Measurements from ENCODE around the gene GSK3A. TPM values are rescaled to one million over a fixed set of nuclear protein-coding genes. Genes with fewer than 3 reads are reported as not detected.

GSK3A gene
- total and polyA plus RNA-seq, 9 of the 15 experiments (the other 6 are each of a cell fraction or from before 2014, with no cell fraction given): 0.62 to 90.7 (median 33.3) TPM

DNA sequence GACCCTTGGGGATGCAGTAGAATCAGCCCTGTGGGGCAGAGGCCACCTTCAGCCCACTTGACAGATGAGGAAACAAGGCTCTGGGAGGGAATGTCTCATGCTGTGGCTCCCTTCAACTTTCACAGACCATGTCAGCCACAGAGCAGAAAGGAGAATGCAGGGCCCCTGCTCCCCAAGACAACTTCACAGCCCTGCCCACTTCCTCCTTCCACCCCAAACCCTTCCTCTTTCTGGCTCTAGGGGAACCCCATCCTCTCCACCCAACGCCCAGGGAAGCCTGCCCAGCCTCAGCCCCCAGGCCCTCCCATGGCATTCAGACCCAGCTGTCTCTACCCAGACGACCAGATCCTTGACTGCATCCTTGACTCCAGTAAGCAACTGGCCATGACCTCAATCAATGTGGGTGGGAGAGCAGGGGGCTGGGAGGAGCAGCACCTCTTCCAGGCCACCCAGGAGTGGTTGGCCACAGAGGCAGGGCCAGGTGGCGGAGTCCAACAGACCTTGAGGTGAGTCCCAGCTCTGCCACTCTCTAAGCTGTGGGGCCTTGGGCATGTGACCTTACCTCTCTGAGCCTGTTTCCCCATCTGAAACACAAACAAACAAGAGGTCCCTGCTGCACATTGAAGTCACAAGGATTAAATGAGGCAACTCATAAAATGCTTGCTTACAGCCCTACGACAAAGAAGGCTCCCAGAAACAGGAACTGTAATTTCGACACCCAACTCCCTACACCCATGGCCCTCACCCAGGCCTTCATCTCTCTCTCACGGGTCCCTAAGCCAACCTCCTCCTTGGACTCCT, 40.7 kb downstream of the GSK3A start:
- Histone ChIP-seq H3K4me2 (ENCODE audit: insufficient read depth, low read length) (no peak overlapping the region), H3K4me1 (replicated peaks in 1 of 2; ENCODE audit: control insufficient read depth in 2 of 2, insufficient read depth in 2 of 2, low read length in 2 of 2) (peaks cover 40 to 44% of the 10 kb centered on the region in 2 experiments), H3K36me3 (ENCODE audit: control insufficient read depth, insufficient read depth, low read length) (peaks cover 92% of the 10 kb centered on the region), H3K27ac (ENCODE audit: extremely low read depth, low read depth, low read length) (peak overlapping the region; percentile 70; the same call in 2 of the 3 replicates), H3K79me2 (ENCODE audit: control insufficient read depth, insufficient read depth, low read length) (peaks cover 72% of the 10 kb centered on the region), H3K9ac (ENCODE audit: insufficient read depth in 1 of 2, low read depth in 2 of 2, low read length in 2 of 2) (peak overlapping the region in 1 of 2 experiments; percentile 88; a peak in 2 of 4 replicates), H3K9me1 (ENCODE audit: control insufficient read depth, insufficient read depth, low read length) (peaks cover 4% of the 10 kb centered on the region), H2AFZ (ENCODE audit: low read depth, low read length) (no peak overlapping the region), H3K27me3 (ENCODE audit: control insufficient read depth in 2 of 2, insufficient read depth in 2 of 2, low read length in 2 of 2) (no peaks in the 10 kb centered on the region; a peak in 1 of 5 replicates), H3K4me3 (no peak overlapping the region), H3K9me3 (replicated peaks; ENCODE audit: control insufficient read depth, insufficient read depth, low read depth, low read length) (no peaks in the 10 kb centered on the region), H4K20me1 (replicated peaks; ENCODE audit: control insufficient read depth, insufficient read depth, low read length) (peaks cover 24% of the 10 kb centered on the region; the same call in 1 of the 2 replicates)
- intact Hi-C loops (cut with micrococcal nuclease): no loop called here
- BruUV-seq (replicated peaks): no TSS peak
- TF ChIP-seq, protein P1, sequence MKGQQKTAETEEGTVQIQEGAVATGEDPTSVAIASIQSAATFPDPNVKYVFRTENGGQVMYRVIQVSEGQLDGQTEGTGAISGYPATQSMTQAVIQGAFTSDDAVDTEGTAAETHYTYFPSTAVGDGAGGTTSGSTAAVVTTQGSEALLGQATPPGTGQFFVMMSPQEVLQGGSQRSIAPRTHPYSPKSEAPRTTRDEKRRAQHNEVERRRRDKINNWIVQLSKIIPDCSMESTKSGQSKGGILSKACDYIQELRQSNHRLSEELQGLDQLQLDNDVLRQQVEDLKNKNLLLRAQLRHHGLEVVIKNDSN (CRISPR knock-in tag; IDR thresholded peaks at IDR 0.05): no peak
- TF ChIP-seq ZNF12 (CRISPR knock-in tag; IDR thresholded peaks at IDR 0.05) (no peak), ZNF124 (CRISPR knock-in tag; IDR thresholded peaks at IDR 0.05) (no peak), BRD4 (IDR thresholded peaks at IDR 0.05) (no peak), ZNF785 (CRISPR knock-in tag; IDR thresholded peaks at IDR 0.05) (no peak), SPI1 (IDR thresholded peaks at IDR 0.05; ENCODE audit: borderline replicate concordance, low read depth, low read length) (peak; percentile 51; the same call in 1 of the 2 replicates), CXXC5 (CRISPR knock-in tag; IDR thresholded peaks at IDR 0.05) (no peak), SNRNP70 (optimal IDR thresholded peaks at IDR 0.05; ENCODE audit: low read depth, low read length) (no peak), CEBPB (tag; IDR thresholded peaks at IDR 0.05) (0 out of 2 replicates have a peak, but pooled peaks have one; percentile 9)
- TF ChIP-seq, protein P2, sequence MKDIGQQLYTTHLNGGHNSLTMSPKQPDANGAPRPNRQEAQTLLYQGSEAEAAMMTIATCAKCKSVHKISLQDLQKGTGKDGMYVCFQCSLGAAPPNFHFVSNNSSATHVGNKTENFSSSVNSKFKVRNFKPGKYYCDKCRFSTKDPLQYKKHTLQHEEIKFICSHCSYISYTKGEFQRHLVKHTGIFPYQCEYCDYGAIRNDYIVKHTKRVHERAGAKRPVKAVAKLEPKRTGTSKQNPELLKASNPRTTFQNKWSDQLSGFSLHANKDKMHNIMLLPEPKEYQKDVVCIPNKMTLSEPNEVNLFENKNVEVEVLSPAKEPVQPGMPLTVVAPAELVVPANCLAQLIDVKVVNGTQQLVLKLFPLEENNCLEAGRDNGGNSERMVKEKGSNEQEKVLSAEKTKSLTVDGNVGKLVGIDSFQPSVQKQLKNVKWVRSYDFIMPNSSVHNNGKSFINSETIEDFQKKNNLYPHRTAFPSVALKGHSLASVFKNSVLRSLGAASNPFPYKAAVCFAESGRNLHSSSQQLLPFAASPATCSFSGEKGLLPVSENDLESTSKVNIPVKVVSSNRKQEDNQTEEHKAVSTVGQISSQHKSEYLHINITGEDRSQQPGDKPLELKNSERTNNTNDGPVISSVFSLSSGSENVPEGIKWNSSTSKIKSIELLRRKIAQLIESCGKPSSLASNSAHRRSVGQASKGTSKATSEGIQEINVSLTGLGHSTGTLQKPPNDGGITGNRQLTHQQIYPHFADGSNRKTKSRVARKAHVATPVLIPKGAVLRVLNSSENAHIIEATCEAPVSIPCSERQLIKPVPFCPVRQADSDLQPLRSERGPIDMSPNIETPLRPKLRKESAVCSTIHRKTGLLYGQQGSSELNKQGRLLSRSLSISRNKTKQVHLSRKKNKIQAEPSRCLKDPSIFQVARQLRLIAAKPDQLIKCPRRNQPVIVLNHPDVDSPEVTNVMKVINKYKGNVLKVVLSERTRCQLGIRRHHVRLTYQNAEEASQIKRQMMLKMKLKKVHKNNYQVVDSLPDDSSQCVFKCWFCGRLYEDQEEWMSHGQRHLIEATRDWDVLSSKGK (CRISPR knock-in tag; IDR thresholded peaks at IDR 0.05): no peak
- TF ChIP-seq, protein P3, sequence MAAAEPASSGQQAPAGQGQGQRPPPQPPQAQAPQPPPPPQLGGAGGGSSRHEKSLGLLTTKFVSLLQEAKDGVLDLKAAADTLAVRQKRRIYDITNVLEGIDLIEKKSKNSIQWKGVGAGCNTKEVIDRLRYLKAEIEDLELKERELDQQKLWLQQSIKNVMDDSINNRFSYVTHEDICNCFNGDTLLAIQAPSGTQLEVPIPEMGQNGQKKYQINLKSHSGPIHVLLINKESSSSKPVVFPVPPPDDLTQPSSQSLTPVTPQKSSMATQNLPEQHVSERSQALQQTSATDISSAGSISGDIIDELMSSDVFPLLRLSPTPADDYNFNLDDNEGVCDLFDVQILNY (CRISPR knock-in tag; IDR thresholded peaks at IDR 0.05): no peak
- TF ChIP-seq, protein P4, sequence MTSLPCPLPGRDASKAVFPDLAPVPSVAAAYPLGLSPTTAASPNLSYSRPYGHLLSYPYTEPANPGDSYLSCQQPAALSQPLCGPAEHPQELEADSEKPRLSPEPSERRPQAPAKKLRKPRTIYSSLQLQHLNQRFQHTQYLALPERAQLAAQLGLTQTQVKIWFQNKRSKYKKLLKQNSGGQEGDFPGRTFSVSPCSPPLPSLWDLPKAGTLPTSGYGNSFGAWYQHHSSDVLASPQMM (CRISPR knock-in tag; IDR thresholded peaks at IDR 0.05): no peak
- no peak for DNase-seq (ENCODE audit: extremely low read depth in 1 of 4, low spot score in 3 of 4)
- no peak for ATAC-seq
- in situ Hi-C loops (cut with MboI): no loop called here
- no peak for FAIRE-seq
- ChIA-PET CTCF (ENCODE audit: low intra/inter-chr PET ratio) (no interaction called here), POLR2A (interaction anchor here (1.2 to 1.7 kb wide), 2 partner anchors 15 to 42 kb away, joined by 3 to 4 read pairs; no protein-coding TSS in a partner anchor)
- WGBS (ENCODE audit: insufficient coverage, low coverage, missing lambda C conversion rate): 65% methylated on average over 6 of the region's 6 CpGs
